ENCODE results near the gene ZHX3. TPM values are rescaled to one million over a fixed set of nuclear protein-coding genes. Genes with fewer than 3 reads are reported as not detected.

Gene ZHX3
- total and polyA plus RNA-seq, 11 donors: 10.9 to 43.9 (median 32.3) TPM

- peaks cover 0 to 25% (median 16%) of the 10 kb centered on the region in 9 donors for H3K36me3 ChIP-seq
- no peaks in the 10 kb centered on the region for H3K27me3 ChIP-seq
- no peak overlapping the region for H3K27ac ChIP-seq
- intact Hi-C loops (cut with DNase I): no loop called here
- ATAC-seq: no peak
- no peaks in the 10 kb centered on the region for H3K9me3 ChIP-seq
- WGBS, 4 donors: 95 to 100% (median 98%) methylated on average over 2 of the region's 2 CpGs
- peaks cover 0 to 24% (median 11%) of the 10 kb centered on the region in 12 donors for H3K4me1 ChIP-seq
- no peak overlapping the region for H3K4me3 ChIP-seq
- no peak for DNase-seq
- TF ChIP-seq POLR2A (IDR thresholded peaks at IDR 0.05) (no peak), CTCF (IDR thresholded peaks at IDR 0.05) (no peak)
Measured at GRCh38 chr20:41265938-41266337, 51.6 kb downstream of the ZHX3 start.

- no peaks in the 10 kb centered on the region for H3K9me3 ChIP-seq
- TF ChIP-seq POLR2A (IDR thresholded peaks at IDR 0.05): no peak
- no peak for TF ChIP-seq CTCF (IDR thresholded peaks at IDR 0.05)
- peaks cover 0 to 31% (median 11%) of the 10 kb centered on the region in 12 donors for H3K4me1 ChIP-seq
- no peak overlapping the region for H3K4me3 ChIP-seq
- WGBS, 4 donors: 90 to 99% (median 95%) methylated on average over 2 of the region's 2 CpGs
- intact Hi-C loops (cut with DNase I): no loop called here
- ATAC-seq (no peak), DNase-seq (no peak)
- H3K27ac ChIP-seq: no peak overlapping the region
- no peaks in the 10 kb centered on the region for H3K27me3 ChIP-seq
- peaks cover 0 to 25% (median 16%) of the 10 kb centered on the region in 9 donors for H3K36me3 ChIP-seq
Measured at GRCh38 chr20:41264819-41265218, 52.7 kb downstream of the ZHX3 start.

GRCh38 chr20:41261790-41262717 lies 55.5 kb downstream of the ZHX3 start:
- peaks cover 0 to 7% (median 3%) of the 10 kb centered on the region in 9 donors for H3K36me3 ChIP-seq
- no peak for TF ChIP-seq CTCF (IDR thresholded peaks at IDR 0.05)
- TF ChIP-seq POLR2A (IDR thresholded peaks at IDR 0.05): no peak
- ATAC-seq: no peak
- peak overlapping the region in 2 of 12 donors; percentile 28 to 36 for H3K27ac ChIP-seq
- peaks cover 0 to 24% (median 8%) of the 10 kb centered on the region in 12 donors for H3K4me1 ChIP-seq
- no peaks in the 10 kb centered on the region for H3K27me3 ChIP-seq
- 52 to 69% (median 57%) methylated on average over 2 of the region's 2 CpGs for WGBS, 4 donors
- no peak overlapping the region for H3K4me3 ChIP-seq
- no peak for DNase-seq
- intact Hi-C loops (cut with DNase I): no loop called here
- no peaks in the 10 kb centered on the region for H3K9me3 ChIP-seq

- DNase-seq: no peak
- TF ChIP-seq CTCF (IDR thresholded peaks at IDR 0.05): no peak
- TF ChIP-seq POLR2A (IDR thresholded peaks at IDR 0.05): no peak
- peak in 1 of 4 donors; percentile 34 for ATAC-seq
- Histone ChIP-seq H3K4me3 (no peak overlapping the region), H3K27ac (peak overlapping the region in 8 of 12 donors; percentile 0 to 40 (median 28)), H3K4me1 (peaks cover 0 to 24% (median 8%) of the 10 kb centered on the region in 12 donors), H3K9me3 (no peaks in the 10 kb centered on the region), H3K27me3 (no peaks in the 10 kb centered on the region), H3K36me3 (peaks cover 0 to 7% (median 0%) of the 10 kb centered on the region in 9 donors)
- intact Hi-C loops (cut with DNase I): no loop called here
Measured at GRCh38 chr20:41261260-41261659, 56.3 kb downstream of the ZHX3 start.

Data from heart left ventricle (tissue), 16 donors.